AG09309 (cell line): ENCODE measurements around the gene SP100.

Experiments
- DNase-seq: peaks from one replicate; pipeline ENCODE4 v3.0.0-alpha.2; 2010; ENCODE audit warnings: low read depth
- H3K4me3 ChIP-seq: 2 replicates; pipeline ENCODE4 v1.5.1; 2011; ENCODE audit warnings: mild to moderate bottlenecking, low read depth, low read length, moderate library complexity; ENCODE audit not compliant: control insufficient read depth
- CTCF ChIP-seq: IDR thresholded peaks from 2 replicates; pipeline ENCODE4 v1.5.1; 2011; ENCODE audit warnings: mild to moderate bottlenecking, low read depth, low read length, inconsistent platforms; ENCODE audit not compliant: insufficient read depth, control insufficient read depth; ENCODE audit errors: missing control alignments

Gene SP100

GRCh38 chr2:230503798-230504197 lies 87.8 kb downstream of the SP100 start:
- no peak for DNase-seq
- H3K4me3 ChIP-seq: no peak overlapping the region
- no peak for TF ChIP-seq CTCF

GRCh38 chr2:230505162-230505561 lies 89.2 kb downstream of the SP100 start:
- no peak overlapping the region for H3K4me3 ChIP-seq
- TF ChIP-seq CTCF: no peak
- DNase-seq: no peak

DNA sequence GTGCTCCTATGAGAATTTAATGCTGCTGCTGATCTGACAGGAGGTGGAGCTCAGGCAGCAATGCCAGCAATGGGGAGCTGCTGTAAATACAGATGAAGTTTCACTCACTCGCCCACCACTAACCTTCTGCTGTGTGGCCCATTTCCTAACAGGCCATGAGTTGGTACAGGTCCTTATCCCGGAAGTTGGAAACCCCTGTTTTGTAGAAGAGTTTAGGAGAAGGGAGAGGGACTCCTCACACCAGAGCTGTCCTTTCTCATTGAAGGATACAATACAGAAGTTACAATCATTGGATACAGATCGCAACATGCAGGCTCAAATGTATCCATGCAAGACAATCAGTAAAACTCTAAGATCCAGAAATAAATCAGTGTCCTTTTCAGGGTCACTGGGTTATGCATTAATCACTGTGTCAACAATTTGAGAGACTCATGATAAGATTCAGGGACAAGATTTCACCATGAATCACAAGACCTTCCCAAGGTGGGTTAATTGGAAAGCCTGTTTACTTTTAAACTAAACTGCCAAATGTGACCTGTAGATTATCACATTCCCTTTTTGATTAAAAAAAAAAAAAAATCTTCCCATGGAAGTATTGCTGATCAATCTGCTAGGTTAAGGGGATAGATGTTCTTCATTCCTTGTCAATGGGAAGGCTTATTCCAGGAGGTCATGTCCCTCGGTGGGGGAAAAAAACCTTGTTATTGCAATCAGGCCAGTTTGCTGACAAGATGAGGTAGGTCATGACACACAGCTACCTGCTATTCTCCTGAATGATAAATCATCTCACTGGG lies 97.2 kb downstream of the SP100 start:
- DNase-seq: no peak
- no peak overlapping the region for H3K4me3 ChIP-seq
- no peak for TF ChIP-seq CTCF

- no peak for TF ChIP-seq CTCF
- no peak overlapping the region for H3K4me3 ChIP-seq
- no peak for DNase-seq
Measured at GRCh38 chr2:230520061-230520874, 104.3 kb downstream of the SP100 start.

- DNase-seq: peak; percentile 20
- no peak for TF ChIP-seq CTCF
- no peak overlapping the region for H3K4me3 ChIP-seq
Measured at GRCh38 chr2:230520875-230521155, 104.8 kb downstream of the SP100 start.

DNA sequence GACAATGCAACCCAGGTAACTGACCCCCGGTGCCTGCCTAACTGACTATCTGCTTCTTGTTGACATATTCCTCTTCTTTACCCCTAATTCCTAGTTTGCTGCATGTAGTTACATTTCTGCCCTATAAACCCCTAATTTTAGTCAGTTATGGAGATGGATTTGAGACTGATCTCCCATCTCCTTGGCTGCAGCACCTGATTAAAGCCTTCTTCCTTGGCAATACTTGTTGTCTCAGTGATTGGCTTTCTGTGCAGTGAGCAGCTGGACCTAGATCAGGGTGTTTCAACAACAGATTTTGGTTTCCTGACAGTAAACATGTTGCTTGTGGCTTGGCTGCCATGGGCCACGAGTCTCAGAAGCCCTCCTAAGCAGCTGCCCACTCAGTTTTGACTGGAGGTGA lies 105.4 kb downstream of the SP100 start:
- no peak for DNase-seq
- H3K4me3 ChIP-seq: no peak overlapping the region
- no peak for TF ChIP-seq CTCF
